ENCODE measurements around the gene ICAM5. TPM values are rescaled to one million over a fixed set of nuclear protein-coding genes. Genes with fewer than 3 reads are reported as not detected.

The ICAM5 gene
- total and polyA plus RNA-seq, 10 of the 15 experiments (the other 5 are each of a cell fraction or from before 2014, with no cell fraction given): 0.14 to 4.6 (median 0.94) TPM; not detected in 2

GRCh38 chr19:10266706-10267105 is 23.0 kb upstream of the ICAM5 start (continued):
- TF ChIP-seq IRF4 (IDR thresholded peaks at IDR 0.05; ENCODE audit: low read depth, low read length): no peak
- TF ChIP-seq ELK1 (IDR thresholded peaks at IDR 0.05; ENCODE audit: low read depth, low read length): no peak

GRCh38 chr19:10268071-10268470 is 21.7 kb upstream of the ICAM5 start:
- Histone ChIP-seq H4K20me1 (ENCODE audit: control insufficient read depth, insufficient read depth) (no peaks in the 10 kb centered on the region), H2AFZ (ENCODE audit: control insufficient read depth, low read depth, low read length) (no peak overlapping the region), H3K4me3 (no peak overlapping the region), H3K79me2 (ENCODE audit: control insufficient read depth, insufficient read depth, low read length) (peaks cover 32% of the 10 kb centered on the region), H3K36me3 (ENCODE audit: control insufficient read depth in 2 of 2, insufficient read depth in 2 of 2, low read length in 1 of 2) (no peaks in the 10 kb centered on the region), H3K4me1 (ENCODE audit: control insufficient read depth, insufficient read depth, low read length) (no peaks in the 10 kb centered on the region; the same call in 1 of the 2 replicates), H3K9ac (ENCODE audit: control insufficient read depth, insufficient read depth, low read length) (no peak overlapping the region), H3K4me2 (ENCODE audit: control insufficient read depth, insufficient read depth) (no peak overlapping the region), H3K9me3 (replicated peaks; ENCODE audit: control insufficient read depth, insufficient read depth, low read length) (no peaks in the 10 kb centered on the region), H3K27ac (ENCODE audit: control insufficient read depth, insufficient read depth) (no peak overlapping the region), H3K27me3 (replicated peaks in 1 of 2; ENCODE audit: control insufficient read depth in 2 of 2, insufficient read depth in 2 of 2, low read length in 1 of 2) (no peaks in the 10 kb centered on the region)
- intact Hi-C loops (cut with micrococcal nuclease; ENCODE audit: unreplicated experiment): no loop called here
- TF ChIP-seq ZNF274 (IDR thresholded peaks at IDR 0.05; ENCODE audit: insufficient read depth, insufficient read length) (no peak), TARDBP (IDR thresholded peaks at IDR 0.05; ENCODE audit: borderline replicate concordance) (no peak), MEF2B (IDR thresholded peaks at IDR 0.05; ENCODE audit: partially characterized antibody, poor library complexity, severe bottlenecking) (no peak), FOXM1 (IDR thresholded peaks at IDR 0.05; ENCODE audit: low read depth, low read length) (no peak), ZNF384 (IDR thresholded peaks at IDR 0.05; ENCODE audit: borderline replicate concordance, low read depth, low read length) (no peak), FOS (IDR thresholded peaks at IDR 0.05; ENCODE audit: borderline replicate concordance, extremely low read depth, insufficient read length) (no peak), ZNF207 (IDR thresholded peaks at IDR 0.05; ENCODE audit: borderline replicate concordance) (no peak), IRF3 (IDR thresholded peaks at IDR 0.05) (no peak), CEBPZ (IDR thresholded peaks at IDR 0.05; ENCODE audit: low read depth, low read length) (no peak), SMAD5 (IDR thresholded peaks at IDR 0.05; ENCODE audit: low read depth) (no peak)
- ATAC-seq (no peak), DNase-seq (ENCODE audit: low read depth, low spot score) (no peak), FAIRE-seq (no peak)
- RAD21 ChIA-PET (ENCODE audit: unreplicated experiment): interaction anchor here (4.3 to 6.1 kb wide), 4 partner anchors 8 to 145 kb away, joined by 32 to 206 read pairs (median 58); no protein-coding TSS in a partner anchor
- in situ Hi-C loops (cut with MboI): loop anchor here (5.0 kb wide), 1 partner anchor 119 kb away; no protein-coding TSS in a partner anchor
- no TSS peak for BruUV-seq (replicated peaks)
- SMC1A ChIA-PET (ENCODE audit: uncharacterized antibody, unreplicated experiment): interaction anchor here (4.2 to 8.5 kb wide), 2 partner anchors 119 to 124 kb away, joined by 35 to 158 read pairs; no protein-coding TSS in a partner anchor
- 60% methylated on average over 6 of the region's 6 CpGs for WGBS (ENCODE audit: insufficient coverage, insufficient replicate concordance, low lambda C conversion rate, missing lambda C conversion rate)
- CTCF ChIA-PET: interaction anchor here (1.0 to 11.2 kb wide), 5 partner anchors 8 to 150 kb away, joined by 3 to 370 read pairs (median 89); partner anchors contain the start of gene TYK2
- POLR2A ChIA-PET: interaction anchor here (0.6 to 4.5 kb wide), 4 partner anchors 20 to 127 kb away, joined by 4 to 69 read pairs (median 9); partner anchors contain the start of genes ICAM4 and ICAM5

Data from GM12878 (cell line).